H1 (cell line): ENCODE data around the gene UBE3A. TPM values are rescaled to one million over a fixed set of nuclear protein-coding genes. Genes with fewer than 3 reads are reported as not detected.

ENCODE experiments used
- BACH1 ChIP-seq: IDR thresholded peaks from 2 replicates; pipeline ENCODE4 v1.6.1; 2012; ENCODE audit warnings: low read length, improper control_type of control experiment
- BRCA1 ChIP-seq: IDR thresholded peaks from 2 replicates; pipeline ENCODE4 v1.6.1; 2012; ENCODE audit warnings: low read depth, low read length, improper control_type of control experiment
- CHD2 ChIP-seq: IDR thresholded peaks from 2 replicates; pipeline ENCODE4 v1.6.1; 2012; ENCODE audit warnings: low read length, improper control_type of control experiment
- E2F6 ChIP-seq: IDR thresholded peaks from 2 replicates; pipeline ENCODE4 v1.6.1; 2012; ENCODE audit warnings: inconsistent platforms
- EZH2 ChIP-seq: fragments of 200-600 bp; sonication (generic); IDR thresholded peaks from 2 replicates; pipeline ENCODE4 v1.7.1; 2012; ENCODE audit warnings: low read depth, mild to moderate bottlenecking, moderate library complexity, low read length, inconsistent platforms; ENCODE audit not compliant: severe bottlenecking
- GTF2F1 ChIP-seq: IDR thresholded peaks from 2 replicates; pipeline ENCODE4 v1.6.1; 2012; ENCODE audit warnings: low read depth, low read length, improper control_type of control experiment, borderline replicate concordance
- JUND ChIP-seq: IDR thresholded peaks from 2 replicates; pipeline ENCODE4 v1.6.1; 2011; ENCODE audit warnings: mild to moderate bottlenecking, improper control_type of control experiment, low read length
- MAX ChIP-seq: IDR thresholded peaks from 2 replicates; pipeline ENCODE4 v1.6.1; 2012; ENCODE audit warnings: inconsistent platforms
- NANOG ChIP-seq: IDR thresholded peaks from 2 replicates; pipeline ENCODE4 v1.6.1; 2011; ENCODE audit warnings: low read length, low read depth, mild to moderate bottlenecking, inconsistent platforms; ENCODE audit not compliant: insufficient read depth, poor library complexity, severe bottlenecking
- POU5F1 ChIP-seq: IDR thresholded peaks from 2 replicates; pipeline ENCODE4 v1.6.1; 2011; ENCODE audit warnings: low read depth, mild to moderate bottlenecking, low read length, moderate library complexity
- USF2 ChIP-seq: IDR thresholded peaks from 2 replicates; pipeline ENCODE4 v1.6.1; 2011; ENCODE audit warnings: low read length, improper control_type of control experiment
- polyA plus RNA-seq, 7 experiments: library from polyadenylated mRNA; depleted of rRNA in 3 of 7; stranded (reverse) in 5 of 7; unstranded in 2 of 7; fragments of >200 nt in 5 of 7; fragments of 200-250 nt in 2 of 7; gene quantifications; 1 replicate in 5 of 7; 2 replicates in 1 of 7; 4 replicates in 1 of 7; pipeline versions ENCODE4 v1.2.1 to v1.2.3, GENCODE V29; 2011 to 2013; ENCODE audit warnings: missing spikeins in 2 of 7, mixed read lengths in 2 of 7
- total RNA-seq: library from RNA; stranded (reverse); fragmentation: NEBNext Ultra II Directional; extraction: Animal tissue kit (Norgen Biotek cat#: 25700); gene quantifications from 2 replicates; pipeline ENCODE4 v1.2.1, GENCODE V29; 2021

UBE3A gene
- total and polyA plus RNA-seq, 2 of the 8 experiments (the other 6 are each of a cell fraction or from before 2014, with no cell fraction given), result 13.8 to 110 TPM

GRCh38 chr15:25385986-25386385 is 52.8 kb downstream of the UBE3A start (continued):
- TF ChIP-seq MAX (no peak), CHD2 (no peak), NANOG (no peak), E2F6 (no peak), POU5F1 (no peak), JUND (no peak), GTF2F1 (no peak), USF2 (no peak), EZH2 (no peak), BRCA1 (no peak), BACH1 (no peak)
- TF ChIP-seq, all 59 proteins: peak for 0
